CD4-positive, alpha-beta T cell treated with Interleukin-6 at 100 ng/mL for 8 hours (primary cell): Measurements from ENCODE around the gene MAGI3.
A peak's percentile ranks its signal among the peaks of the same experiment; 100 is the strongest.
"Not testable (repeated sequence)": the region's sequence is repeated elsewhere in the genome, so short reads cannot be mapped to it uniquely, and the experiment has no call there.

Source experiments
- DNase-seq: peaks from one replicate; pipeline ENCODE4 v3.0.0-alpha.2; 2020; ENCODE audit warnings: mixed read lengths, low spot score

MAGI3 gene

GRCh38 chr1:113442131-113442530 is 51.8 kb downstream of the MAGI3 start:
- no peak for DNase-seq

GRCh38 chr1:113444857-113445256 is 54.5 kb downstream of the MAGI3 start:
- DNase-seq, result no peak

GRCh38 chr1:113451710-113452109 is 61.4 kb downstream of the MAGI3 start:
- no peak for DNase-seq

GRCh38 chr1:113452921-113453770 is 62.8 kb downstream of the MAGI3 start:
- DNase-seq, result peak; percentile 18

GRCh38 chr1:113453771-113454083 is 63.4 kb downstream of the MAGI3 start:
- no peak for DNase-seq

DNA sequence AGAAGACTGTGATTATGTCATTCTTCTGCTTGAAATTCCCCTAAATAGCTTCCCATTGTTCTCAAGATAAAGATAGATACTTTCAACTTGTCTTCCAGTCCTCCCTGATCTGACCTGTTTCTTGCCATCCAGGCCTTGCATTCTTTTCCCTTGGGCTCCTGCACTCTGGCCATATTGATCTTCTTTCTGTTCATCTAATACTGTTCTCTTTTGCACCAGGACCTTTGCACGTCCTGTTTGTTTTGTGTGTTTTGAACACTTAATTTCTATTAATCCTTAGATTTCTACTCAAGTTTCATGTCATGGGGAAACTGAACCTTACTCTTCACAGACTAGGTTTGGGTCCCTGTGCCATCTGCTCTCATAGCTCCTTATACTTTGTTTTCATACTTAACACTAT is 65.1 kb downstream of the MAGI3 start:
- DNase-seq, result no peak

DNA sequence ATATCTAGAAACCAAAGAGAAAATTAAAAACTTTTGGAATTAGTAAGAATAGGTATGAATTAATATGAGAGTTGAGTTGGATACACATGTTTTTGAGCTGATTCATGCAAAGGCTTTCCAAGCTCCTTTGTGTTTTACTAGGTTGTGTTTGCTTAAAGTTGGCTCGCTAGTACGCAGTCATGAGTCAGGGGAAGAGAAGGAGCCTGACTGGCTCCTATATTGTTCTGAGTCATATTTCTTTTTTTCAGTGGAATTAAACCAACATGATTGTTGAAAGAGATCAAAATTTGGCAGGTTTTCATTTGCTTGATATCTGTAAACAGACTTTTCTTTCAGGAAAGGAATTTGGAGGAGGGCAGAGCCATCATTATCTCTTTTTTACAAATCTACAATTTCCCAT is 66.7 kb downstream of the MAGI3 start:
- no peak for DNase-seq

DNA sequence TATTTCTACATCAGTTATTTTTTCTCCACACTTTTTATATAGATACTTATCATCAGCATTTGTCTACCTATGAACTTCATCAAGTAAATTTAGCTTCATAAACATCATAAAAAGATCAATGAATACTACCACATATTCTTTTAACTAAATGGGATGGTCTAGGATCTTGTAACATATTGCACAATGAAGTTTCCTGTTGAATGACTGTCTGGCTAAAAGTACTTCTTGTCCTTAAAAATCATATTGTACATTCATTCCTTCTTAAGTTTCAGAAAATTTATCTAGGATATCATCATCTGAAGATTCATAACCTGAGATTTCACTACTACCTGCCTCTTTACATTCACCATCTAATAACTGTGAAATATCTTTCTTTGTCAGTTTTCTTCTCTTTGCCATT is 69.0 kb downstream of the MAGI3 start:
- no peak for DNase-seq

- no peak for DNase-seq
Measured at GRCh38 chr1:113467991-113468390, 77.7 kb downstream of the MAGI3 start.

DNA sequence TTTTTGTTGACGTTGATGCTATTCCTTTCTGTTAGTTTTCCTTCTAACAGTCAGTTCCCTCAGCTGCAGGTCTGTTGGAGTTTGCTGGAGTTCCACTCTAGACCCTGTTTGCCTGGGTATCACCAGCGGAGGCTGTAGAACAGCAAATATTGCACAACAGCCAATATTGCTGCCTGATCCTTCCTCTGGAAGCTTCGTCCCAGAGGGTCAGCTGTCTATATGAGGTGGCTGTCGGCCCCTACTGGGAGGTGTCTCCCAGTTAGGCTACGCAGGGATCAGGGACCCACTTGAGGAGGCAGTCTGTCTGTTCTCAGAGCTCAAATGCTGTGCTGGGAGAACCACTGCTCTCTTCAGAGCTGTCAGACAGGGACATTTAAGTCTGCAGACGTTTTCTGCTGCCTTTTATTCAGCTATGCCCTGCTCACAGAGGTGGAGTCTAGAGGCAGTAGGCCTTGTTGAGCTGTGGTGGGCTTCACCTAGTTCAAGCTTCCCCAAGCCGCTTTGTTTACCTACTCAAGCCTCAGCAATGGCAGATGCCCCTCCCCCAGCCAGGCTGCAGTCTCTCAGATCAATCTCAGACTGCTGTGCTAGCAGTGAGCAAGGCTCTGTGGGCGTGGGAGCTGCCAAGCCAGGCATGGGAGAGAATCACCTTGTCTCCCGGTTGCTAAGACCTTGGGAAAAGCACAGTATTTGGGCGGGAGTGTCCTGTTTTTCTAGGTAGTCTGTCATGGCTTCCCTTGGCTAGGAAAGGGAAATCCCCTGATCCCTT is 88.3 kb downstream of the MAGI3 start:
- DNase-seq, result not testable (repeated sequence)

- no peak for DNase-seq
Measured at GRCh38 chr1:113479713-113480676, 89.7 kb downstream of the MAGI3 start.

DNA sequence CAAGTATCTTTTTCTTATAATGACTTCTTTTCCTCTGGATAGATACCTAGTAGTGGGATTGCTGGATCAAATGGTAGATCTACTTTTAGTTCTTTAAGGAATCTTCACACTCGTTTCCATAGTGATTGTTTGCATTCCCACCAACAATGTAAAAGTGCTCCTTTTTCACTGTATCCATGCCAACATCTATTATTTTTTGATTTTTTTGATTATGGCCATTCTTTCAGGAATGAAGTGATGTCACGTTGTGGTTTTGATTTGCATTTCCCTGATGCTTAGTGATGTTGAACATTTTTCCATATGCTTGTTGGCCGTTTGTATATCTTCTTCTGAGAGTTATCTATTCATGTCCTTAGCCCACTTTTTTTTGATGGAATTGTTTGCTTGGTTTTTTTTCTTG is 94.8 kb downstream of the MAGI3 start:
- DNase-seq, result not testable (repeated sequence)

DNA sequence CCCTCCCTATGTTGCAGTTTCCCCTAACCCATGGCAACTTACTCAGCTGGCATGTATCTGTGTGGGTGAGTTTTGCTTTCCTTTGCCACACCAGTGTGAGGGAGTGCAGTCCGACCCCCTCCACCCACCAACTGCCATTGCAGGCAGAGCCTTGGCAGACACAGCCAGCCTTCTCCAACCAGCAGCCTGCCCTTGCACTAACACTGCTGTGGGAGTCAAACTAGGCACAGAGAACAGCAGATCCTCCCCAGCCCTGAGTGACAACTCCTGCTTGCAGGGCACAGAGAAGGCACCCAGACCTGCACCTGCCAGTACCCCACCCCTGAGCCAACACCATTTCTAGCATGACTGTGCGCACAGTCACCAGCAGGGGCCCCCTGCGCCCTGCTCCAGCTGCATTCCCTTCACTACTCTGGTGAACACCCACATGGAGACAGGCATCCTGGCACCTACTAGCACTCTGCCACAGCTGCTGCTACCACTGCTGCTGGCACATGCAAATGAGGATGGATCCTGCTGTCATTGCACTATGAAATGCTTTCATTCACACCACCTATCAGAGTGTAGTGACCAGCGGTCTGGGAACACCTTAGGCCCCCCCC is 98.4 kb downstream of the MAGI3 start:
- DNase-seq, result no peak

DNA sequence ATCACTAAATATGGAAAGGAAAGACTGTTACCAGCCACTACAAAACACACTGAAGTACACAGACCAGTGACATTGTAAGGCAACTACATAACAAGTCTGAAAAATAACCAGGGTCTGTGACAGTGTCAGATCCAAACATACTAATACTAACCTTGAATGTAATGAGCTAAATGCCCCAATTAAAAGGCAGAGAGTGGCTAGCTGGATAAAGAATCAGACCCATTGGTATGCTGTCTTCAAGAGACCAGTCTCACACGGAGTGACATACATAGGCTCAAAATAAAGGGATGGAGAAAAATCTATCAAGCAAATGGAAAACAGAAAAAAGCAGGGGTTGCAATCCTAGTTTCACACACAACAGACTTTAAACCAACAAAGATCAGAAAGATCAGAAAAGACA is 100.1 kb downstream of the MAGI3 start:
- no peak for DNase-seq

DNA sequence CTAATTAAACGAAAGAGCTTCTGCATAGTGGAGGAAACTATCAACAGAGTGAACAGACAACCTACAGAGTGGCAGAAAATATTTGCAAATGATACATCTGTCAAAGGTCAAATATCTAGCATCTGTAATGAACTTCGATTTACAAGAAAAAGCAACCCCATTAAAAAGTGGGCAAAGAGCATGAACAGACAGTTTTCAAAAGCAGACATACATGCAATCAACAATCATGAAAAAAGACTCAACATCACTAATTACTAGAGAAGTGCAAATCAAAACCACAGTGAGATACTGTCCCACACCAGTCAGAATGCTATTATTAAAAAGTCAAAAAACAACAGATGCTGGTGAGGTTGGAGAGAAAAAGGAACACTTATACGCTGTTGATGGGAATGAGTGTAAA is 103.2 kb downstream of the MAGI3 start:
- no peak for DNase-seq

- no peak for DNase-seq
Measured at GRCh38 chr1:113505357-113505756, 115.0 kb downstream of the MAGI3 start.

DNA sequence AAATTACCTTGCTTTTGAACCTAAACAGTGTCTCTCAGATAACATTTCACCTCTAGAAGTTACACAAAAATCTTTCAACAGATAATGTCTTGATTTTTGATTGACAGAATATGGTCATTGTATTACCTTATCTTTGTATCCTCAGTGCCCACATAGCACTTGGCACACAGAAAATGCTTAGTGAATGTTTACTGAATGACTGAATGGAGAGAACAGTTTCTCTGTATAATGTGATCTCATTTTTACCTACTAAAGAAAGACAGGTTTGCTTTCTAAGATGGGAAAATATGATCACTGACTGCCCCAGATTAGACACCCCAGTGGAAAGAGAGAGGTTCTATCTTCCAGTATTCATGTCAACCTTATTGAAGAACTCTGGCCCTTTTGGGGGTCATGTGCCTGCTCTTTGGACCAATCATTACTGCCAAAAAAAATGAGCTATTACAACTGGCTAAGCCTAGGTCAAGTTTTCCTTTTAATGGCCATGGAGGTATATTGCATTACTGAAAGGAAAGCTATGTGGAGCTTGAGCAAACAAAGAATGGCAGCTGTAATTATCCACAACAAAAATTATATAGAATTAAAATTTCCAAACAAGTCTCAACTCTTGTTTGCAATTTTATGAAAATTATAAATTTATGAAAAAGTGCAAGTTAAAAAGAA is 117.4 kb downstream of the MAGI3 start:
- no peak for DNase-seq

GRCh38 chr1:113508364-113509164 is 118.2 kb downstream of the MAGI3 start:
- no peak for DNase-seq

GRCh38 chr1:113509766-113510165 is 119.5 kb downstream of the MAGI3 start:
- not testable (repeated sequence) for DNase-seq

- DNase-seq, result no peak
Measured at GRCh38 chr1:113511269-113511668, 121.0 kb downstream of the MAGI3 start.

GRCh38 chr1:113515498-113515897 is 125.2 kb downstream of the MAGI3 start:
- DNase-seq, result no peak
